ENCODE results near the gene CORT.

Gene CORT

DNA sequence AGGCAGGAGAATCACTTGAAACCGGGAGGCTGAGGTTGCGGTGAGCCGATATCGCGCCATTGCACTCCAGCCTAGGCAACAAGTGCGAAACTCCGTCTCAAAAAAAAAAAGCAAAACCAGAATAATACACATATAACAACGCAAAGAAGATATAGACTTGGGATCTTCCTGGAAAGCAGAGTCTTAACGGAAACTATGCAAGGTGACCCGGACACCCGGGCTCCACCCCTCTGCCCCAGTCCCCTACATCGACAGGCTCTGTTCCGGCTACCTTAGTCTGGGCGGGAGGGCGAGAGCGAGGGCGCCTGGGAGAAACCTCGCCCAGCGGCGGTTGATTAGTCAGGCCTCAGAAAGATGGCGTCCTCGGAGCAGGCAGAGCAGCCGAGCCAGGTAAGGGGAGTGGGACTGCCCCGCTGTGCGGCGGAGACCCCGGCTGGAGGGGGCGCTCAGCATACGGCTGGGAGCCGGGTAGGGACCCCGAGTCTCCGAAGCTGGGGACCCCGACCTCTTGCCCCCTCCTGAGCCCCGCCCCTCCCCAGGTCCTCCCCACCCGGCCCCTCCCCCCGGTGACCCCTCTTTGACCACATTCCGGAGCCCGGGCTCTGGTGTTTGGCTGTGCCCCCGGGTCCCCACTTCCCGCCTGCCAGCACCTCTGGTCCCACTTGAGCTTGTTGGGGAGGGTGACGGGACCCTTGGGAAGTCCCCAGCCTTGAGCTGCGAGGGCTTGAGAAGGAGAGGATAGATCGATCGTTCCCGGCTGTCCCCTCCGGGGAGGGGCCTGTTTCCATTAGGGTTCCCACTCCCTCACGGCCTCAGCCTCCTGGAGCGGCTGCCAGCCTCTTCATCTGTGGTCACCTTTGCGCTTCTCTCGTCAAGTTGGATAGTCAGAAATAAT, 25.0 kb downstream of the CORT start, which contains the start of gene PEX14:
Gene PEX14, plus strand, starts transcription at position 338 of the 895 bp plus-strand sequence. Its CDS starts 17 bp downstream, at position 355.
- peak; percentile 71 for DNase-seq (ENCODE audit: low spot score)

- no peak for DNase-seq (ENCODE audit: low spot score)
These were observed 25.7 kb downstream of the CORT start for GRCh38 chr1:10475510-10475909.

DNA sequence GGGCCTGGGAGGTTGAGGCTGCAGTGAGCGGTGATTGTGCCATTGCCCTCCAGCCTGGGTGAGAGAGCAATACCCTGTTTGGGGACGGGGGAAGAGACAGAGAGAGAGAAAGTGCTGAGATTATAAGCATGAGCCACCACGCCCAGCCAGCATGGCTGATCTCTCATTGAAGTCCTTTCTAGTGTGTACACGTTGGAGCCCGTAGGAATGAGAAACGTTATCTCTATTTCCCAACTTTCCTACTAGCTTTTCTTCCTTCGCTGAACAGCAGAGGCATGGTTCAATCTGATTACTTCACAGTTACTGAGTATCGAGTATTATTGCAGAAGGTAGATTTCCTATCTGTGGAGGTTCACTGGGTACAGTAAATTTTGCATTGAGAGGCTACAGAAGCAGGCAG, 29.5 kb downstream of the CORT start:
- no peak for DNase-seq (ENCODE audit: low spot score)

DNA sequence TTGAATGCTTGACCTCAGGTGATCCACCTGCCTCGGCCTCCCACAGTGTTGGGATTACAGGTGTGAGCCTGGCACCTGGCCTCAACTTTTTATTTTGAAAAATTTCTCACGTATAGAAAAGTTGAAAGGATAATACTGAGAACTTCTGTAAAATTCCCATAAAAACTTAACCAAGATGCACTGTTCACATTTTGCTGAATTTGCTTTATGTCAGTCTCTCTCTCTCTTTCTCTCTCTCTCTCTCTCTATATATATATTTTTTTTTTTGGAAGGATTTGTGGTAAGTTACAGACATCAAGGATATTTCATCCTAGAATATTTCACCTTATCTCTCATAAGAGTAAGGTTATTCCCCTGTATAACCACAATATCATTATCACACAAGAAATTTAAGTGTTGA, 30.8 kb downstream of the CORT start:
- no peak for DNase-seq (ENCODE audit: low spot score)

- no peak for DNase-seq (ENCODE audit: low spot score)
These were observed 34.7 kb downstream of the CORT start for GRCh38 chr1:10484521-10484920.

DNA sequence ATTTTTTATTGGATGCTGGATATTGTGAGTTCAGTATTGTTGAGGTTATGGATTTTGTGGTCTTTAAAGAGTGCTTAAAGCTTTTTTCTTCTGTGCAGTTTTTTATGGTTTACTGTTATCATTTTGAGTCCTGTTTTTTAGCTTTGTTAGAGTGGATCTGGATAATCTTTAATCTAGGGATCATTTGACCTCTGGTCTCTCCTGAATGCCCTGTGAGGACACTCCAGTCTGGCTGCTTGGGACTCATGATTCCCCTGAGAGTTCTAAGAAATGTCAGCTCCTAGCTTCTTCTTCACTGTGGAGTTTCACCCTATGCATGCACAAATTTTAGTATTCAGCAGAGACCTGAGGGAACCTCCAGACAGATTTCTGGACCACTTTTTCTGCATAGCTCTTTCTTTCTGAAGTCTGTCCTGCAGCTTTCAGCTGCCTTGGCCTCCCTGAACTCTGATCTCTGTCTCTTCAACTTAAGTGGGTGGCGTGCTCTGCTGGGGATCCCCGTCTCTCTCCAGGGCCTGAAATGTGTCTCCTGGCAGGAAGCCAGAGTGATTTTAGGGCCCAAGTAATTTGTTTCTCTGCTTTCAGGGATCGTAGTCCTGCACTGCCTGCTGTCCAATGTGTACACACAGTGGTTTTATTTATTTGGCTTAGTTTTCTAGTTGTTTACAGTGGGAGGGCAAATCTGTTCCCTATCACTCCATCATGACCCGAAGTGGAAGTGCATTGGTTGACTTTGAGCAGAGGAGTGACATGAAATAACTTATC, 39.6 kb downstream of the CORT start:
- no peak for DNase-seq (ENCODE audit: low spot score)

GRCh38 chr1:10490286-10490970, 40.6 kb downstream of the CORT start:
- no peak for DNase-seq (ENCODE audit: low spot score)

- DNase-seq (ENCODE audit: low spot score) = no peak
These were observed 44.6 kb downstream of the CORT start for GRCh38 chr1:10494418-10494753.

DNA sequence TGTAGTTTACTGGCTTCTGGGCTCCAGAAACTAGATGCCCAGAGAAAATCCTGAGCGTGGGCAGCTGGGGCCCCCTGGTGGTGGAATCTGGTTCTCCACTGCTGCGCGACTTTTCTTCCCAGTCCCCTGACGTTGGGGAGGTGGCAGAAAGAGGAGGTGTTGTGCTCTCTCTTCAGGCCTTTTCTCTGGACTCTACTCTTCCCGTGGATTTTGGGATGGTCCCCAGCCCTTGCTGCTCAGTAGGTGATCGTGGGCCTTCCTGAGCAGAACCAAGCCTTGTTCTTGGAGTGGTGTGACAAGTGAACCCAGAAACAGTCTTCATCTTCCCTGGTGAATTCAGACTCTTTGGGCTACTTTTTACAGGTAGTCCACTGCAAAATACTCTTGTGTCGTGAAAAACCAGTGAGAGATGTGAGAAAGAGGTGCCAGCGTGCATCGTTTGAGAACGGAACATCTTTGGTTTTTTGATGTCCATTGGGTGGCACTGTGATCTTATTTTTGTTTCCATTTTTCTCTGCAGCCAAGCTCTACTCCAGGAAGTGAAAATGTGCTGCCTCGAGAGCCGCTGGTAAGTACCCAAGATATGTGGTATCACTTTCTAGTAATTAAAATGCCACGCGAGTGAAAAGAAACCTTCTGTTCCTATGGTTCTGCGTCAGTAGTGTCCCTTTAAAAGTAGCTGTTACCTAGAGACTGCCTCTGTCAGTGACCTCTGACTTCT, 45.1 kb downstream of the CORT start:
- DNase-seq (ENCODE audit: low spot score) = peak; percentile 63

DNA sequence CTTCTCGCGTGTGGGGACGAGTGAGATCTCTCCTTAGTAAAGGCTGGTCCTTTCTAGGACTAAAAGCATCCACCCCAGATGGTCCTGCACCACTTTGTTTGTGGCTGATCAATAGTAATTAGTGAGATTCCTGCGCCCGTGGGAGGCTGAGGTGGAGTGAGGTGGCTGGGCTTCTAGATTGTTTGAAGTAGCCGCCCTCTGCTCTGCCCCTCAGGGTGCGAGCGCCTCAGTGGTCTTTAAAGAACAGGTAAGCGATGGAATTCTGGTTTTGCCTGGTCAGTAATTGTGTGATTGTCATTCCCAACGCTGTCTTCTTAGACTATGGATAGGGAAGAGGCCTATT, 45.6 kb downstream of the CORT start:
- DNase-seq (ENCODE audit: low spot score) = no peak

- no peak for DNase-seq (ENCODE audit: low spot score)
These were observed 46.1 kb downstream of the CORT start for GRCh38 chr1:10495952-10496351.

DNA sequence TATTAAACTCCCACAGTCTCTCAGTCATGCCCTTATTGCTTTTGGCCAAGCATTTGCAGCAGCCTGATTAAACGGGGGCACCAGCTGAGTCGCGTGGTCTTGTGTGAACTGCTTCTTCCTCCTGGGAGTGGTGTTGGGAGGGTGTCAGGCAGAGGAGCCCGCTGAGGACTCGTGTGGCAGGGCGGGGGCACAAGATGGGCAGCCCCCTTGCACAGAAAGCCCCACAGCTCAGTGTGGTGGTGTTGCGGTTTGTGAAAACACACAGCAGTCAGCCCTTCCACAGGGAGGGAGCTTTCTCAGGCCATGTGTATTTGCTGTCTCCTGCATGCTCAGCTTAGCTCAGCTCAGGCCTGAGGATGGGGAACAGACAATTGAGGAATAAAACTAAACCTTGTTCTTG, 47.3 kb downstream of the CORT start:
- DNase-seq (ENCODE audit: low spot score) = no peak

DNA sequence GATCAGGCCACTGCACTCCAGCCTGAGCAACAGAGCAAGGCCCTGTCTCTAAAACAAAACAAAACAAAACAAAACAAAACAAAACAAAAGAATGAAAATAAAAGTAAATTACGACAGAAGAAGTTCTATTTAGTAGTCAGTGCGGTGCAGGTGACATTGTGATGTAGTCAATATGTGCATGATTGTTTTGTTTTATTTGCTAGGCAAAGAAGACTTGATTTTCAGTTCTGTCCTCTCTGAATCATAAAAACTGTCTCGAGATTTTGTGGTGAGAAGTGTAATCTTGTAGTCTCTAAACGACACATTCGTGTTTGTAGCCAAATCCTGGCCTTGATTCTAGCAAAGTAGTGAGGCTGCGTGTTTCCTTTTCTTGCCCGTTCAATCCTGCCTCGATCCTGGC, 48.4 kb downstream of the CORT start:
- no peak for DNase-seq (ENCODE audit: low spot score)
